Stimulated activated naive CD8-positive, alpha-beta T cell treated with anti-CD3 and anti-CD28 coated beads, Interleukin-15, amount 100 ng/mL, for 72 hours (primary cell): ENCODE measurements around the gene OR51S1.
"Not testable (repeated sequence)": the region's sequence is repeated elsewhere in the genome, so short reads cannot be mapped to it uniquely, and the experiment has no call there.

ENCODE experiments used
- ATAC-seq: fragments of 150-1000 bp; cut with Tn5 transposase; 2 replicates; pipeline ENCODE4 v1.10.0; 2021; ENCODE audit warnings: mild to moderate bottlenecking, moderate library complexity
- DNase-seq, 2 donors: peaks; one replicate each; pipeline ENCODE4 v3.0.0; 2021 to 2022
- H3K27ac Mint-ChIP-seq, 2 donors: one replicate each; pipeline ENCODE4 v1.8.0; 2022; ENCODE audit warnings: mild to moderate bottlenecking in 2 of 2, mixed read lengths in 2 of 2, moderate library complexity in 2 of 2
- H3K27me3 Mint-ChIP-seq: one replicate; pipeline ENCODE4 v1.8.0; 2022; ENCODE audit warnings: mixed read lengths
- H3K4me1 Mint-ChIP-seq: one replicate; pipeline ENCODE4 v1.8.0; 2022; ENCODE audit warnings: mild to moderate bottlenecking, mixed read lengths
- H3K4me3 Mint-ChIP-seq, 2 donors: one replicate each; pipeline ENCODE4 v1.8.0; 2022; ENCODE audit warnings: mild to moderate bottlenecking in 2 of 2, mixed read lengths in 2 of 2, moderate library complexity in 1 of 2
- H3K9me3 Mint-ChIP-seq, 2 donors: one replicate each; pipeline ENCODE4 v1.8.0; 2022; ENCODE audit warnings: mixed read lengths in 2 of 2

OR51S1 gene, protein sequence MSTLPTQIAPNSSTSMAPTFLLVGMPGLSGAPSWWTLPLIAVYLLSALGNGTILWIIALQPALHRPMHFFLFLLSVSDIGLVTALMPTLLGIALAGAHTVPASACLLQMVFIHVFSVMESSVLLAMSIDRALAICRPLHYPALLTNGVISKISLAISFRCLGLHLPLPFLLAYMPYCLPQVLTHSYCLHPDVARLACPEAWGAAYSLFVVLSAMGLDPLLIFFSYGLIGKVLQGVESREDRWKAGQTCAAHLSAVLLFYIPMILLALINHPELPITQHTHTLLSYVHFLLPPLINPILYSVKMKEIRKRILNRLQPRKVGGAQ

DNA sequence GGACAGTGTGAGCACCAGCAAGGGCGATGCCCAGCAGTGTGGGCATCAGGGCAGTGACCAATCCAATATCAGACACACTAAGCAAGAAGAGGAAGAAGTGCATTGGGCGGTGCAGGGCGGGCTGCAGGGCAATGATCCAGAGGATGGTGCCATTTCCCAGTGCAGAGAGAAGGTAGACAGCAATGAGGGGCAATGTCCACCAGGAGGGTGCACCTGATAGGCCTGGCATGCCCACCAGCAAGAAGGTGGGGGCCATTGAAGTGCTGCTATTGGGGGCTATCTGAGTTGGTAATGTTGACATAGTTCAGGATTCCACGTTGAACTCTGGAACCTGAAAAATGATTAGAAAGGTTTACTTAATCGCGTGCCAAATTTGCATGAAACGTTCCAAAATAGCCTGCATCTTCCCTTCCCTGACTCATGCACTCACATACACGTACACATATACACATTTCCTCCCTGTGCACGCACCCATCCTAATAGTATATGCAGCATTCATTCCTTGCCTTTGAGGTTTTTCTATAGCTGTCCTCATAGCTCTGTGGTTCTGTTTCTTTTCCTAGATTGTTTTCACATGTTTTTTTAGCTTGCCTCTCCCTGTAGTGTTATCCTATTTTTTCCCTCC lies at the start of gene OR51S1:
TSS of gene OR51S1 (minus strand) at position 301 of the 625 bp plus-strand sequence. CDS start at position 301, 0 bp downstream.
- Mint-ChIP-seq H3K4me3 (no peak within 1 kb of the TSS), H3K27ac (no peak within 1 kb of the TSS), H3K9me3 (peaks cover 0 to 7% of the 10 kb centered on the region in 2 donors), H3K4me1 (no peaks in the 10 kb centered on the region), H3K27me3 (peaks cover 11% of the 10 kb centered on the region)
- DNase-seq (no peak), ATAC-seq (no peak)

DNA sequence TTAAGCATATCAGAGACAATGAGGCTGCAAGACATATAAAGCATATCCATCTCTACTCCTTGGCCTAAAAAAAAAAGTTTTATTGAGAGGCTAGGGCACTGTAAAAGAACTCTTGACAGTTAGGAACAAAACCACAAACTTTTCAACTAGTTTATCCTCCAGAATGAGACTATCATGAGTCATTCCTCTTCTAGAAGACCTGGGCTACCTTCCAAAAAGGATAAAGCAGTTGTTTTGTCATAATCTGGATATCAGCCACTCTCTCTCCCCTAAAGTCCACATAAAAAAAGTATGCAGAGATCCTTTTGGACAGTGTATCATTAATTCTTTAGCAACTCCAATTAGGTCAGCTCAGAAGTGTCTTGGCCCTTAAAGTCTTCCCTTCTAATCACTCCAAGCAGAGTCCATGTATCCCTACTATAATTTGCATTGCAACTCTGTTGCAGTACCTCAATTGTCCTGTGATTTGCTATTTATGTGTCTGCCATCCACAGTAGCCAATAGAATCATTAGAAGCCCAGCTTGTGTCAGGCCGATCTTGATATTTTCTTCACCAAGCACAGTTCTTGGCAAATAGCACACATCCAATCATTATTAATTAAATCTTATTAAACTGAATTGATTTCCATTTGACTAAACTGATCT lies 43.1 kb upstream of the OR51S1 start:
- no peak for ATAC-seq
- no peak for DNase-seq
- no peak overlapping the region for H3K4me3 Mint-ChIP-seq
- no peaks in the 10 kb centered on the region for H3K4me1 Mint-ChIP-seq
- H3K9me3 Mint-ChIP-seq: peaks cover 5 to 7% of the 10 kb centered on the region in 2 donors
- H3K27me3 Mint-ChIP-seq: peaks cover 8% of the 10 kb centered on the region
- H3K27ac Mint-ChIP-seq: no peak overlapping the region

DNA sequence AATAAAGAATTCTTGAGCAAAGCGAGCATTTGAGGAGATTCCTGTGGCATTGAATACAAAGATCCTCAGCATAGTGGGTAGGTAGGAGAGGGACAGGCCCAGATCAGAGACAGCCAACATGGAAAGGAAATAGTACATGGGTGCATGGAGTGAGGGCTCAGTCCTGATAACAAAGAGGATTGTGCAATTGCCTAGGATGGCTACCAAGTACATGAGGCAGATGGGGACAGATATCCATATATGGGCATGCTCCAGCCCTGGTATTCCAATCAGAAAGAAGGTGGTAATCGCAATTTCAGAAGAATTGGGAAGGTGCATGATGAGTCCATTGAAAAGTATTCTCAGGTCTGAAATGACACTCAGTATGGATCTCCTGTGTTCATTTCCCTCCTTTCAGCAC lies 41.3 kb upstream of the OR51S1 start:
- Mint-ChIP-seq H3K9me3 (peaks cover 5 to 7% of the 10 kb centered on the region in 2 donors), H3K4me1 (no peaks in the 10 kb centered on the region), H3K4me3 (no peak overlapping the region), H3K27ac (no peak overlapping the region), H3K27me3 (peaks cover 8% of the 10 kb centered on the region)
- ATAC-seq: no peak
- DNase-seq: no peak

DNA sequence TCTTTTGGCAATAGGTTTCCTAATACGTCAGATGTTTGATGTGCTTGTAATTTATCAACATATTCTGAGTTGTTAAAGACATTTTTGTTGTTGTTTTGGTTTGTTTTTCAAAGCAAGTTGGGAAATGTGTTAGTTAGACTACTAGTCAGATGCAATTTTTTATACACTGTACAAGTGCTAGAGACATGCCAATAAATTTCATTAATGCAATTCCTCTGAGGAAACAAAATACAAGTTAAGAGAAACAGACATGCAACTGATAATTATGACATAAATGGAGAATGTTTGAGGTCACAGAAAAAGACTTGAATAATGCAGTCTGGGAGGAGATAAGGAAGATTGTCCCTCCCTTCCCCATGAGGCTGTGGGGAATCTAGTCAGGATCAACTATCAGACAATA lies 38.6 kb upstream of the OR51S1 start:
- peaks cover 8% of the 10 kb centered on the region for H3K27me3 Mint-ChIP-seq
- no peak overlapping the region for H3K4me3 Mint-ChIP-seq
- DNase-seq: no peak
- no peak for ATAC-seq
- H3K4me1 Mint-ChIP-seq: no peaks in the 10 kb centered on the region
- no peak overlapping the region for H3K27ac Mint-ChIP-seq
- peaks cover 5 to 7% of the 10 kb centered on the region in 2 donors for H3K9me3 Mint-ChIP-seq

DNA sequence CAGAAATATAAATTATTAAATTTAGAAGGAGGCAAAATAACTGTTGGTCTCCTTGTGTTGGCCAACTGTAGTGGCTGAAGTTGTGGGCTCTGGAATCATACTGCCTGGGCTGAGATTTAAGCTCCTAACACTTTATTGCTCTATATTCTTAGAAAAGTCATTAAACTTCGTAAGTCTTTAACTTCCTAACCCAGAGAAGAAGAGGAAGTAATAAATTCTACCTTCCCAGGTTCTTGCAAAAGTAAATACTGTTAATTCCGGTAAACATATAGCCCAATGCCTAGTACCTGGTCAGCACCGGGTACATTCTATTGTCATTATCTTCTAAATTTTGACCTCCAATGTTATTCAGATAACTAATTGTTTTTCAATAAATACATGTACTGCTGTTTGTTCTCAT lies 37.2 kb upstream of the OR51S1 start:
- ATAC-seq (no peak), DNase-seq (no peak)
- no peak overlapping the region for H3K4me3 Mint-ChIP-seq
- H3K27me3 Mint-ChIP-seq: peaks cover 8% of the 10 kb centered on the region
- no peak overlapping the region for H3K27ac Mint-ChIP-seq
- peaks cover 5 to 7% of the 10 kb centered on the region in 2 donors for H3K9me3 Mint-ChIP-seq
- H3K4me1 Mint-ChIP-seq: no peaks in the 10 kb centered on the region

DNA sequence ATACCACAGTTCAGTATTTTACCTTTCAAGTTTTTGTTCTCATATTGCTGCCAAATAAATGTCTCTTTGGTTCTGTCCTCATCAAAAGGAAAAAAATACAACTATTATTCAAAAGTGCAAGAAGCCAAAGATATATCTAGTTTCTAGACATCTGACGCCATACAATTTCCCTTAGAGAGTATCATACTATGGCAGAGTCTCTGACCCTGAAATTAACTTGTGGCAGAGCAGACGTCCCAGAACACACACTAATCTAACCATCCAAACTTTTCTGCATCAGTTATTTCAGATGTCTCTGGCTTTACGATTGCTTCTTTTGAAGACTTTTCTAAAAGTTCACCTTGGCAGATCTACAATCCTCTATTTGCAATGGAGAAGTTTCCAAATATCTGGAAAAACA lies 35.4 kb upstream of the OR51S1 start:
- no peak overlapping the region for H3K27ac Mint-ChIP-seq
- no peaks in the 10 kb centered on the region for H3K4me1 Mint-ChIP-seq
- DNase-seq: no peak
- H3K27me3 Mint-ChIP-seq: no peaks in the 10 kb centered on the region
- H3K9me3 Mint-ChIP-seq: no peaks in the 10 kb centered on the region
- ATAC-seq: no peak
- no peak overlapping the region for H3K4me3 Mint-ChIP-seq

DNA sequence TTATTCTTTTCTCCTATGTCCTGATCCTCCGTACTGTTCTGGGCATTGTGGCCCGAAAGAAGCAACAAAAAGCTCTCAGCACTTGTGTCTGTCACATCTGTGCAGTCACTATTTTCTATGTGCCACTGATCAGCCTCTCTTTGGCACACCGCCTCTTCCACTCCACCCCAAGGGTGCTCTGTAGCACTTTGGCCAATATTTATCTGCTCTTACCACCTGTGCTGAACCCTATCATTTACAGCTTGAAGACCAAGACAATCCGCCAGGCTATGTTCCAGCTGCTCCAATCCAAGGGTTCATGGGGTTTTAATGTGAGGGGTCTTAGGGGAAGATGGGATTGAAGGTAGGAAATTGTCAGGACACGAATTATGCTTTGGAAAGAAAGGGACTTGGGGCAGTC lies 33.5 kb upstream of the OR51S1 start:
- DNase-seq (no peak), ATAC-seq (no peak)
- Mint-ChIP-seq H3K27ac (peak overlapping the region in 1 of 2 donors; percentile 4), H3K27me3 (no peaks in the 10 kb centered on the region), H3K9me3 (no peaks in the 10 kb centered on the region), H3K4me1 (no peaks in the 10 kb centered on the region), H3K4me3 (no peak overlapping the region)

DNA sequence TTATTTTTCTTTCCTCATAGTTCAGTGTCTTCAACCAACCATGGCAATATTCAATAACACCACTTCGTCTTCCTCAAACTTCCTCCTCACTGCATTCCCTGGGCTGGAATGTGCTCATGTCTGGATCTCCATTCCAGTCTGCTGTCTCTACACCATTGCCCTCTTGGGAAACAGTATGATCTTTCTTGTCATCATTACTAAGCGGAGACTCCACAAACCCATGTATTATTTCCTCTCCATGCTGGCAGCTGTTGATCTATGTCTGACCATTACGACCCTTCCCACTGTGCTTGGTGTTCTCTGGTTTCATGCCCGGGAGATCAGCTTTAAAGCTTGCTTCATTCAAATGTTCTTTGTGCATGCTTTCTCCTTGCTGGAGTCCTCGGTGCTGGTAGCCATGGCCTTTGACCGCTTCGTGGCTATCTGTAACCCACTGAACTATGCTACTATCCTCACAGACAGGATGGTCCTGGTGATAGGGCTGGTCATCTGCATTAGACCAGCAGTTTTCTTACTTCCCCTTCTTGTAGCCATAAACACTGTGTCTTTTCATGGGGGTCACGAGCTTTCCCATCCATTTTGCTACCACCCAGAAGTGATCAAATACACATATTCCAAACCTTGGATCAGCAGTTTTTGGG lies 33.0 kb upstream of the OR51S1 start, which contains the start of gene OR51T1:
TSS of gene OR51T1 (plus strand) at position 41 of the 641 bp plus-strand sequence. CDS start at position 41, 0 bp downstream.
- ATAC-seq (no peak), DNase-seq (no peak)
- Mint-ChIP-seq H3K27ac (peak within 1 kb of the TSS in 1 of 2 donors; percentile 4), H3K4me3 (no peak within 1 kb of the TSS), H3K4me1 (no peaks in the 10 kb centered on the region), H3K9me3 (peaks cover 0 to 1% of the 10 kb centered on the region in 2 donors), H3K27me3 (no peaks in the 10 kb centered on the region)

DNA sequence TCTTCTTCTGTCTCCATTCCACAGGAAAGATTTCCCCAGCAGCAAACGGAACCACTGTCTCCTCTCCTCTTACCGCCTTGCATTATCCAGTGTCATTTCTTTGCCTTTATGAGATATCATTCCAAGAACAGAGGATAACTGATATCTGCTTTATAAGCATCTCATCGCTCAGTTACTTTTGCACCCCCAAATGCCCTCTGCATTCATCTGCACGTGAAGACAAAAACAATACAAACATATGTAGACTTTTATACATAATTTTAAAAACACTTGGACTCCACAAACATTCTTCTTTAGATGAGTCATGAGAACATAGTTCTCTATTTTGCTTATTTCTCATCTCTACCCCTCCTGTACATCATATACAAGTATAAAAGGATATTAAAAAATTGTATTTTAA lies 32.2 kb upstream of the OR51S1 start:
- no peak for DNase-seq
- Mint-ChIP-seq H3K9me3 (peaks cover 0 to 6% of the 10 kb centered on the region in 2 donors), H3K4me1 (no peaks in the 10 kb centered on the region), H3K27me3 (no peaks in the 10 kb centered on the region), H3K27ac (no peak overlapping the region), H3K4me3 (no peak overlapping the region)
- ATAC-seq: no peak

DNA sequence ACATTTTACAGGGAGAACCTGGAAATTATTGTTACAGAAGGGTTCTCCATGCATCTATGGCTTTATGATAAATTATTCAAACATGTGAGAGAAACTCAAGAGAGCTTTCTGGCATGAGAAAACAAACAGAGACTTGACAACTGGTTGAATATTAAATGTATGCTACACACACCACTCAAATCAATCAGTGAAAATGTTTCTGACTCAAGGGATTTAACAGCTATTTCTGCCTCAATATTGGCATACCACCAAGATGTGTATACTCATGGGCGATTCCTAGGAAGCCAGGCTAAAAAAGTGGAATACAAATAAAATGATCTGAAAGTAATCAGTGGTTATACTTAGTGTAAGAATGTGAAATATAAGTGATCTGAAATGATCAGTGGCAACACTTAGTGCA lies 16.8 kb upstream of the OR51S1 start:
- peaks cover 4 to 6% of the 10 kb centered on the region in 2 donors for H3K9me3 Mint-ChIP-seq
- no peak overlapping the region for H3K4me3 Mint-ChIP-seq
- DNase-seq (no peak), ATAC-seq (no peak)
- no peaks in the 10 kb centered on the region for H3K4me1 Mint-ChIP-seq
- no peaks in the 10 kb centered on the region for H3K27me3 Mint-ChIP-seq
- no peak overlapping the region for H3K27ac Mint-ChIP-seq

DNA sequence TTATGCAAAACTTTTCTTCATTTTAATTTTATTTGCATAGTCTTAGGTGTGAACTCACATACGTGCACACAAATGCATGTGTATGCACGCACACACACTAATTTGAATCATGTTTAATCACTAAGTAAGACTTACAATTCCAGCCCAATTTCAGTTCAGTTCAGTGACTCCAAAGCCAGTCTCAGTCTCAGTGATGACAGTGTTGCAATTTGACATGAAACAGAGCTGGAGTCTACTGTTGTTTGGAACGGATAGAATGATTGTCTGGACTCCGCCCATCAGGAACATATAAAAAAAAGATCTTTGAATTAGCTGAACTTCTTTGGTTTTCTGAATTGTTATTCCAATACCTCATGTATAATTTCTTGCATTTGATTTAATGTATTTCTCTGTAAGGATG lies 14.9 kb upstream of the OR51S1 start:
- ATAC-seq (no peak), DNase-seq (no peak)
- H3K4me3 Mint-ChIP-seq: no peak overlapping the region
- H3K27ac Mint-ChIP-seq: peak overlapping the region in 1 of 2 donors; percentile 44
- H3K27me3 Mint-ChIP-seq: no peaks in the 10 kb centered on the region
- peaks cover 5 to 12% of the 10 kb centered on the region in 2 donors for H3K9me3 Mint-ChIP-seq
- H3K4me1 Mint-ChIP-seq: no peaks in the 10 kb centered on the region

DNA sequence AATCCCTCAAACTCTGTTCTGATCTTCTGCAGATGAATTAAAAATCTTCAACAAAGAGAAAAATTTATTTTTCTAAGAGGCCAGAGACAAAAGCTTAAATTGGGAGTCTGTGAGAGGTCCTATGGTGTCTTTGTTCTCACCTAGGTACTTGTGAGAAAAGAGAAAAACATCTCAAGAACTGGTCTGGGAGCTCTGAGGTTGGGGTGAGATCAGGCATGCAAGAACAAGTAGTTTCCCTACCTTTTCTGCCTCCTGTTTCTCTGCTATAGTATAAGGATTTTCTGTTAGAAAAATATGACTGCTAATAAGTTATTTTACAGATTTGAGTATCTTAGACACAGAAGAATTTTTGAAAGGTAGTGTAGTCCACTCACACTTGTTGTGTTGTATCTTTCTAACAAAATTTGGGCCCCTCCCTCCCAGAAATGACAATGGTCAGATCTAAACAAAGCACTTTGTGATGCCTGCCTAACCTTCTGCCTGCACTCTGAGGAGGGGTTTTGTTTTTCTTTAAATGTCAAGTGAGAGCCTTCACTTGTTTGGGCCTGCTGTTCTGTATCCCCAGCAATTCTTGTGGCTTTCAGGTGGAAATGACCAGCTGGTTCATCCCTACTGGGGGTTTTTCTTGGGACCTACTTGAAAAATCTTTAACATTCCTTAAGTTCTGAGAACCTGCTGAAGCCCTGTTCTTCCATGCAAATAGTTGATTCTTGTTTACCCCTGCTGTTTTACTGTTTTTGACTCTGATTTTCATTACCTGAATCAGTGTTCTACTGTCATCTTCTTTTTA lies 13.6 kb upstream of the OR51S1 start:
- ATAC-seq (no peak), DNase-seq (no peak)
- Mint-ChIP-seq H3K4me3 (no peak overlapping the region), H3K9me3 (peaks cover 5 to 6% of the 10 kb centered on the region in 2 donors), H3K4me1 (no peaks in the 10 kb centered on the region), H3K27ac (no peak overlapping the region), H3K27me3 (no peaks in the 10 kb centered on the region)

DNA sequence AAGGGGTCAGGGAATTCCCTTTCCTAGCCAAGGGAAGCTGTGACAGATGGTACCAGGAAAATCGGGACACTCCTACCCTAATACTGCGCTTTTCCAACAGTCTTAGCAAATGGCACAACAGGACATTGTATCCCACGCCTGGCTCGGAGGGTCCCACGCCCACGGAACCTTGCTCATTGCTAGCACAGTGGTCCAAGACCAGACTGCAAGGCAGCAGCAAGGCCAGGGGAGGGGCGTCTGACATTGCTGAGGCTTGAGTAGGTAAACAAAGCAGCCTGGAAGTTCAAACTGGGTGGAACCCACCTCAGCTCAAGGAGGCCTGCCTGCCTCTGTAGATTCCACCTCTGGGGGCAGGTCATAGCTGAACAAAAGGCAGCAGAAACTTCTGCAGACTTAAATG lies 5.3 kb upstream of the OR51S1 start:
- H3K9me3 Mint-ChIP-seq, H3K27me3 Mint-ChIP-seq, H3K4me3 Mint-ChIP-seq, DNase-seq, ATAC-seq, H3K4me1 Mint-ChIP-seq: not testable (repeated sequence)
- peak overlapping the region in 1 of 2 donors; percentile 48 for H3K27ac Mint-ChIP-seq

DNA sequence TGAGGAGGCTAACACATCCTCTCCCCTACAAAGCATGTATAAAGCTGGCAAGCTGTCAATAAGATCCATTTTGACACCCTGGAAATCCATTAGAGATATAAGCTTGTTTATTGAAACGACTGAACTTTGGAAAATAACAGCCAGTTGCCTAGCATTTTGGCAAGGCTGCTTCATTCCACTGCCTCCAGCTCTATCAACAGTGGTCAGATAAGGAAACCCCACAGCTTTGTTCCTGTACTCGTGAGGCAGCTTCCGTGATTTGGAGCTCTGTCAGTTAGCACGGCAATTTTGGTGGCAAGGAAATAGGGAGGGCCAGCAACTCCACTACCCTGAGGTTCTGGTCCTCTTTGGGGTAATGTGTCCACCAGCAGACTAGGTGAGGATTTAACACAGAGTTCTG lies 2.0 kb upstream of the OR51S1 start:
- peaks cover 11% of the 10 kb centered on the region for H3K27me3 Mint-ChIP-seq
- no peak for ATAC-seq
- no peak overlapping the region for H3K27ac Mint-ChIP-seq
- H3K4me1 Mint-ChIP-seq: no peaks in the 10 kb centered on the region
- H3K4me3 Mint-ChIP-seq: no peak overlapping the region
- H3K9me3 Mint-ChIP-seq: peaks cover 0 to 13% of the 10 kb centered on the region in 2 donors
- DNase-seq: no peak
